SK-N-MC (cell line): ENCODE measurements around the gene FOXO3B.
"Not testable (repeated sequence)": the region's sequence is repeated elsewhere in the genome, so short reads cannot be mapped to it uniquely, and the experiment has no call there.

Experiments used
- EZH2 ChIP-seq: fragments of 200-600 bp; sonication (generic); IDR thresholded peaks from one replicate; pipeline ENCODE4 v1.6.1; 2017; ENCODE audit warnings: antibody characterized with exemption
- FOXP2 ChIP-seq: optimal IDR thresholded peaks from 2 replicates; pipeline ENCODE3; 2011; ENCODE audit warnings: mild to moderate bottlenecking, moderate library complexity; ENCODE audit not compliant: insufficient read depth; ENCODE audit errors: extremely low read length, control extremely low read depth
- POLR2AphosphoS5 ChIP-seq: IDR thresholded peaks from 2 replicates; pipeline ENCODE4 v1.6.1; 2012; ENCODE audit warnings: mild to moderate bottlenecking, low read depth, low read length, borderline replicate concordance

GRCh38 chr17:18677381-18677780, 4.7 kb downstream of the FOXO3B start:
- TF ChIP-seq EZH2, POLR2AphosphoS5, FOXP2: not testable (repeated sequence)
